ENCODE results near the gene ECHS1. TPM values are rescaled to one million over a fixed set of nuclear protein-coding genes. Genes with fewer than 3 reads are reported as not detected.
"Not testable (repeated sequence)": the region's sequence is repeated elsewhere in the genome, so short reads cannot be mapped to it uniquely, and the experiment has no call there.

Gene ECHS1
- total RNA-seq, 1 donor from 2014 or later, result 224 TPM

GRCh38 chr10:133383551-133383950 is 10.4 kb upstream of the ECHS1 start:
- intact Hi-C loops (cut with DNase I), result no loop called here
- ATAC-seq (no peak), DNase-seq (ENCODE audit: missing footprints) (no peak)

GRCh38 chr10:133381036-133381435 is 7.9 kb upstream of the ECHS1 start:
- ATAC-seq, result no peak
- intact Hi-C loops (cut with DNase I), result no loop called here
- no peak for DNase-seq (ENCODE audit: missing footprints)

- ATAC-seq (peak; percentile 15), DNase-seq (ENCODE audit: missing footprints) (peak; percentile 63)
- intact Hi-C loops (cut with DNase I), result no loop called here
These were observed 6.9 kb upstream of the ECHS1 start for GRCh38 chr10:133379801-133380666.

- DNase-seq (ENCODE audit: missing footprints) (peak; percentile 77), ATAC-seq (peak; percentile 70)
- intact Hi-C loops (cut with DNase I), result no loop called here
These were observed 6.1 kb upstream of the ECHS1 start, which contains the start of gene PAOX for GRCh38 chr10:133379152-133379800. Gene PAOX, plus strand, starts transcription at chr10:133379262. Its CDS starts 55 bp downstream, at chr10:133379317.

- ATAC-seq (peak; percentile 87), DNase-seq (ENCODE audit: missing footprints) (peak; percentile 90)
- intact Hi-C loops (cut with DNase I), result no loop called here
These were observed 5.3 kb upstream of the ECHS1 start for GRCh38 chr10:133378251-133379096.

DNA sequence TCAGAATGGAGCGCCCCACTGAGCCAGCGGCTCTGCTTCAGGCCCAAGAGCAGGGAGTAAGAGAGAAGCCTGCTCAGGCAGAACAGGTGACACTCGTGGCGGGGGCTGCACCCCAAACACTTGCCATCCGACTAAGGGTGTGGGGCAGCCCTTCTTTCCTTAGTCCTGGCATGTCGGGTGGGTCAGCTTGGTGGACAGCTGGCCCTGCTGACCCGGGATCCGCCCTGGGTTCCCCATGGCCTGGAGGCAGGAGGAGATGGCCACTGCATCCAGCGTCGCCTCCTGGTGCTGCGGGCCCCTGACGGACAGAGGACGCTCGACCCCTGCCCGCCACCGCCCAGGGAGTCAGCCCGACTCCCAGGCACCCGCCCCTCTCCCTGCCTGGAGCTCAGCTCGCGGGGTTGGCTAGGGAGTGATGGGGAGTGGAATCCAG is 4.7 kb upstream of the ECHS1 start:
- ATAC-seq (no peak), DNase-seq (ENCODE audit: missing footprints) (peak; percentile 63)
- intact Hi-C loops (cut with DNase I), result no loop called here

DNA sequence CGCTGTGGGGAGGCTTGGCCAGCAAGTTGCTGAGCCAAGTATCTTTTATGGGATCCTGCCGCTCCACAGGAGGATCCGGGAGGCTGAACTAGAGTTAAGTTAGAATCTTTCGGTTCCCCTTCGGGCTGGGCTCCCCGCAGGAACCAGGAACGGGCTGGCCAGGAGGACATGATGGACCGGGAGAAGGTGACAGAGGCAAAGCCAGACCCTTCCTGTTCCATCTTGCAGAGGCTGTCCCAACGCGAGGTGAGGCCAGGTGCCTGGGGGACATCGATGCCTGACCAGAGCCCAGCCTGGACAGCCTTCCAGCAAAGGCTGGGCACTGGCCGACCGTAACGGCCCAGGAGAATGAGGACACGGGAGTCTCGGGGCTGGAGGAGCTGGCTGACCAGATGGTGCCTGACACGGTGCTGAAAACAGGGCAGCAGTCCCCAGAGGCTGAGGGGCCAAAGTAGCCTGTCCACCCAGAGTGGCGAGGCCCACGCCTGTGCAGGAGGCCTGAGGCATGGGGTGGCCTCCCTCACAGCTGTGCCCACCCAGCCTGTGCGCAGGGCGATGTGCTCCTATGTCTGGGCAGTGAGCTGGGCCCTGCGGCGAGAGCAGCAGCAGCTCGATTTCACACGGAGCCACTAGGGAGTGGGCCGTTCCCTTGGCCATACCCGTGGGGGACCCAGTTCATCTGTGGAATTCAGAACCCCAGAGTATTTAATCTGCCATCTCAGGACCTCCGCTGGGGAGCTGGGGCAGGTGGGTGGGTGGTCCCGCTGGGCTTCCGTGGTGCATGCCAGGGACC is 4.1 kb upstream of the ECHS1 start:
- DNase-seq (ENCODE audit: missing footprints) (peak; percentile 68), ATAC-seq (no peak)
- intact Hi-C loops (cut with DNase I), result no loop called here

DNA sequence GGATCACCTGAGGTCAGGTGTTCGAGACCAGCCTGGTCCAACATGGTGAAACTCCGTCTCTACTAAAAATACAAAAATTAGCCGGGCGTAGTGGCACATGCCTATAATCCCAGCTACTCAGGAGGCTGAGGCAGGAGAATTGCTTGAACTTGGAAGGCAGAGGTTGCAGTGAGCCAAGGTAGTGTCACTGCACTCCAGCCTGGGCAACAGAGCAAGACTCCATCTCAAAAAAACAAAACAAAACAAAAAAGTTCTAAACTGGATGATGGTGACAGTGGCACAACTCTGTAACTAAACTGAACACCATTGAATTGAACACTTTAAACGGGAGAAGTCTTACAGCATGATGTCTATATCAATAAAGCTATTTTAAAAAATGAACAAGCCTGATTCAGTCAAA is 3.0 kb upstream of the ECHS1 start:
- intact Hi-C loops (cut with DNase I); DNase-seq (ENCODE audit: missing footprints); ATAC-seq: not testable (repeated sequence)

GRCh38 chr10:133375357-133376115 is 2.4 kb upstream of the ECHS1 start:
- ATAC-seq (no peak), DNase-seq (ENCODE audit: missing footprints) (no peak)
- intact Hi-C loops (cut with DNase I), result no loop called here

GRCh38 chr10:133372507-133372906 is 647 bp downstream of the ECHS1 start:
- intact Hi-C loops (cut with DNase I), result no loop called here
- ATAC-seq, result no peak
- peak; percentile 65 for DNase-seq (ENCODE audit: missing footprints)

GRCh38 chr10:133370030-133370786 is 2.9 kb downstream of the ECHS1 start:
- ATAC-seq, result no peak
- DNase-seq (ENCODE audit: missing footprints), result peak; percentile 43

GRCh38 chr10:133368153-133368552 is 5.0 kb downstream of the ECHS1 start:
- ATAC-seq, result no peak
- intact Hi-C loops (cut with DNase I), result no loop called here
- DNase-seq (ENCODE audit: missing footprints), result no peak

More at GRCh38 chr10:133370030-133370786, 2.9 kb downstream of the ECHS1 start:
- intact Hi-C loops (cut with DNase I), result no loop called here

- DNase-seq (ENCODE audit: missing footprints); ATAC-seq; intact Hi-C loops (cut with DNase I): not testable (repeated sequence)
These were observed 5.7 kb downstream of the ECHS1 start for GRCh38 chr10:133367461-133367860.

- intact Hi-C loops (cut with DNase I), result no loop called here
- DNase-seq (ENCODE audit: missing footprints) (peak; percentile 60), ATAC-seq (no peak)
These were observed 6.4 kb downstream of the ECHS1 start for GRCh38 chr10:133366751-133367150.

DNA sequence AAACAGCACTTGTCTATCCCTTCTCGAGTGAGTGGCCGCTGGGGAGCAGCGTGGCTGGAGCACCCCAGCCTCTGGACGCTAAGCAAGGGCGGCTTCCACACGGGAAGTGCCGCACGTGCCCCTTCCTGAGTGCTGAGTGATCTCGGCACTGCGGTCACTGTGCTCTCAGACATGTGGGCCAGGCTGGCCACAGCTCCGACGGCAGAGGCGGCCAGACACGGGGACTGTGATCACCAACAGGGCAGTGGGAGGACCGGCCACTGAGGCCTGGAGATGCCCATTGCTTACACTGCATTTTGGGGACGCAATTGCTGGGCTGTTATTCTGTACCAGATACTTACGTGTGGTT is 7.0 kb downstream of the ECHS1 start:
- DNase-seq (ENCODE audit: missing footprints), result peak; percentile 21
- no peak for ATAC-seq
- intact Hi-C loops (cut with DNase I), result no loop called here

DNA sequence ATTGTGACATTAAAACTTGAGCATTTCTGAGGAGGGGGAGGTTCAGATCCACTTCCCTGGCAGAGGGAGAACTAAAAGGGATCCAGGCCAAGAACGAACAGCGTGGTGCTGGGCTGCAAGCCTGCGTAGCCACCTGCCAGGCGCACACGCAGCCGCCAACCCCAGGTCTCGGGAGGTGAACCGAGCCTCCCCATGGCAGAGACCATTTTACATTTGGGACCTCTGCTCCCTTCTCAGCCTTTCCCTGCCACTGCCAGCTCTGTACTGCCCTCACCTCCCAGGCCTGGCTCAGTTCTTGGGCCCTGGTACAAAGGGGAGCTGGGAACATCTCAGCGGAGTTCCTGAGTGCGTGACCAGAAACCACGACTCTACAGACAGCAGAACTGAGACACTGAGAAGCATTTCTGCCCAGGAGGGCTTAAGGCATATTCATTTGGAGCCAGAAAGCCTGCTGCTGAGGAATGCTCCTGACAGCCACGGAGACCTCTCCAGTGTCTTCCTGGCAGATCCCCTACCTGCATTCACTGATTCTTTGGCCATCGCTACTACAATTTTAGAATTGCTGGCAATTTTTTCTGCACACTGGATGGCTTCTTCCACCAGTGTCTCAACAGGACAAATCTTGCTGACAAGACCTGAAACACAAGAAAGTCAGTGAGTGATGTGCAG is 7.6 kb downstream of the ECHS1 start:
- intact Hi-C loops (cut with DNase I), result no loop called here
- DNase-seq (ENCODE audit: missing footprints) (peak; percentile 45), ATAC-seq (no peak)

All from Right ventricle myocardium inferior (tissue), 1 donor.